SK-N-SH (cell line): ENCODE measurements around the gene RER1. TPM values are rescaled to one million over a fixed set of nuclear protein-coding genes. Genes with fewer than 3 reads are reported as not detected.
"Not testable (repeated sequence)": the region's sequence is repeated elsewhere in the genome, so short reads cannot be mapped to it uniquely, and the experiment has no call there.

ENCODE experiments used
- CTCF ChIA-PET: fragments of 300-600, 350-600 bp; formaldehyde crosslinking; extraction: SDS; loops from one replicate; lab custom pipeline; 2021; lab: Yijun Ruan, JAX
- POLR2A ChIA-PET: fragments of 350-600 bp; sonication (Branson Sonifier 250); formaldehyde crosslinking; extraction: SDS; loops from one replicate; lab custom pipeline; 2020; ENCODE audit warnings: antibody characterized with exemption, inconsistent platforms; lab: Yijun Ruan, JAX
- DNase-seq: peaks from one replicate; pipeline ENCODE4 v3.0.0; 2012
- H2AFZ ChIP-seq: fragments of 200-600 bp; sonication (generic); 2 replicates; pipeline ENCODE4 v1.8.1; 2016; ENCODE audit warnings: antibody characterized with exemption, mild to moderate bottlenecking, low read depth
- H3F3A ChIP-seq: fragments of 200-600 bp; sonication (generic); replicated peaks from 2 replicates; pipeline ENCODE3; 2016; ENCODE audit warnings: antibody characterized with exemption, mild to moderate bottlenecking; ENCODE audit not compliant: insufficient read depth
- H3K27ac ChIP-seq, 2 experiments: fragments of 200-500 bp in 1 of 2; fragments of 200-600 bp in 1 of 2; sonication (Bioruptor generic) in 1 of 2; sonication (generic), shearing (Covaris generic) in 1 of 2; 2 replicates each; pipeline versions ENCODE4 v1.5.1 to v1.6.1; 2014 to 2016; ENCODE audit warnings: low read depth in 2 of 2, inconsistent platforms in 1 of 2, low read length in 1 of 2, mild to moderate bottlenecking in 1 of 2, mixed read lengths in 1 of 2
- H3K27me3 ChIP-seq: fragments of 200-600 bp; sonication (generic), shearing (Covaris generic); 2 replicates; pipeline ENCODE4 v1.6.1; 2016; ENCODE audit warnings: mixed run types; ENCODE audit not compliant: insufficient read depth
- H3K36me3 ChIP-seq, 2 experiments: fragments of 200-500 bp in 1 of 2; fragments of 200-600 bp in 1 of 2; sonication (Bioruptor generic) in 1 of 2; sonication (generic) in 1 of 2; replicated peaks in 1 of 2; 2 replicates each; pipeline versions ENCODE3 to v1.5.1; 2014 to 2016; ENCODE audit warnings: low read length in 1 of 2, mild to moderate bottlenecking in 1 of 2; ENCODE audit not compliant: insufficient read depth in 2 of 2, control insufficient read depth in 1 of 2
- H3K4me1 ChIP-seq, 2 experiments: fragments of 200-500 bp in 1 of 2; fragments of 200-600 bp in 1 of 2; sonication (Bioruptor generic) in 1 of 2; sonication (generic), shearing (Covaris generic) in 1 of 2; 2 replicates each; pipeline versions ENCODE4 v1.5.1 to v1.6.1; 2014 to 2016; ENCODE audit warnings: low read depth in 1 of 2, low read length in 1 of 2, mixed run types in 1 of 2; ENCODE audit not compliant: insufficient read depth in 2 of 2, control insufficient read depth in 1 of 2
- H3K4me2 ChIP-seq: fragments of 200-600 bp; sonication (generic), shearing (Covaris generic); 2 replicates; pipeline ENCODE4 v1.6.1; 2017; ENCODE audit warnings: mixed run types
- H3K4me3 ChIP-seq, 2 experiments: fragments of 200-500 bp in 1 of 2; fragments of 200-600 bp in 1 of 2; sonication (Bioruptor generic) in 1 of 2; sonication (generic), shearing (Covaris generic) in 1 of 2; 2 replicates each; pipeline versions ENCODE4 v1.5.1 to v1.8.1; 2014 to 2016; ENCODE audit warnings: low read depth in 2 of 2, inconsistent platforms in 1 of 2, low read length in 1 of 2, mild to moderate bottlenecking in 1 of 2, mixed read lengths in 1 of 2, moderate library complexity in 1 of 2
- H3K79me2 ChIP-seq: fragments of 200-600 bp; sonication (generic); 2 replicates; pipeline ENCODE4 v1.8.1; 2017; ENCODE audit warnings: mild to moderate bottlenecking; ENCODE audit not compliant: insufficient read depth
- H3K9ac ChIP-seq: fragments of 200-600 bp; sonication (generic); 2 replicates; pipeline ENCODE4 v1.6.1; 2017; ENCODE audit warnings: mixed run types
- H3K9me2 ChIP-seq: fragments of 200-600 bp; sonication (generic); 2 replicates; pipeline ENCODE4 v1.6.1; 2017; ENCODE audit warnings: mixed run types
- H3K9me3 ChIP-seq: fragments of 200-600 bp; sonication (generic); 2 replicates; pipeline ENCODE4 v1.6.1; 2017; ENCODE audit warnings: mixed run types, mild to moderate bottlenecking, moderate library complexity
- H4K20me1 ChIP-seq: fragments of 200-600 bp; sonication (generic); 2 replicates; pipeline ENCODE4 v1.6.1; 2017; ENCODE audit warnings: mild to moderate bottlenecking, mixed run types; ENCODE audit not compliant: insufficient read depth
- EP300 ChIP-seq, 2 experiments: IDR thresholded peaks; 2 replicates each; pipeline versions ENCODE4 v1.4.0 to v1.6.1; 2012; ENCODE audit warnings: borderline replicate concordance in 1 of 2, low read depth in 1 of 2, low read length in 1 of 2
- EZH2phosphoT487 ChIP-seq: fragments of 200-600 bp; sonication (generic); IDR thresholded peaks from 2 replicates; pipeline ENCODE4 v1.6.1; 2017; ENCODE audit warnings: low read depth, mixed run types, mild to moderate bottlenecking, antibody characterized with exemption, moderate library complexity, borderline replicate concordance
- FOSL2 ChIP-seq: IDR thresholded peaks from 2 replicates; pipeline ENCODE4 v1.4.0; 2012; ENCODE audit warnings: low read depth, mild to moderate bottlenecking, moderate library complexity, borderline replicate concordance
- JUND ChIP-seq: IDR thresholded peaks from 2 replicates; pipeline ENCODE4 v1.4.0; 2012
- MEF2A ChIP-seq: IDR thresholded peaks from 2 replicates; pipeline ENCODE4 v1.4.0; 2012; ENCODE audit warnings: low read depth, borderline replicate concordance
- MXI1 ChIP-seq: IDR thresholded peaks from 2 replicates; pipeline ENCODE4 v1.6.1; 2012; ENCODE audit warnings: mild to moderate bottlenecking, low read depth, low read length, improper control_type of control experiment
- NFIC ChIP-seq: IDR thresholded peaks from 2 replicates; pipeline ENCODE4 v1.4.0; 2012; ENCODE audit warnings: borderline replicate concordance
- PBX3 ChIP-seq: IDR thresholded peaks from 2 replicates; pipeline ENCODE4; 2012
- RCOR1 ChIP-seq: fragments of 150-350 bp; IDR thresholded peaks from 2 replicates; pipeline ENCODE4 v1.6.1; 2017; ENCODE audit warnings: antibody characterized with exemption, low read length
- RFX5 ChIP-seq: IDR thresholded peaks from 2 replicates; pipeline ENCODE4 v1.6.1; 2012; ENCODE audit warnings: mild to moderate bottlenecking, improper control_type of control experiment, low read length
- TCF12 ChIP-seq: IDR thresholded peaks from 2 replicates; pipeline ENCODE4 v1.4.0; 2012
- USF2 ChIP-seq: fragments of 150-350 bp; IDR thresholded peaks from 2 replicates; pipeline ENCODE4 v1.6.1; 2017; ENCODE audit warnings: antibody characterized with exemption, low read length, low read depth, borderline replicate concordance
- WGBS: methylation state at CpG from one replicate; pipeline ENCODE4 v1.1.6; 2017; ENCODE audit warnings: low lambda C conversion rate; 5-methylcytosine and 5-hydroxymethylcytosine counted together
- polyA plus RNA-seq, 3 experiments: library from polyadenylated mRNA; depleted of rRNA; stranded (reverse); fragments of >200 nt; gene quantifications; 2 replicates each; pipeline ENCODE4 v1.2.3, GENCODE V29; 2012

RER1 gene
- polyA plus RNA-seq, 1 of the 3 experiments (the other 2 are of a cell fraction), result 181 TPM

- no peak for TF ChIP-seq RFX5
Measured at GRCh38 chr1:2439369-2439768, 47.7 kb downstream of the RER1 start (continued).

GRCh38 chr1:2440346-2440745, 48.7 kb downstream of the RER1 start:
- not testable (repeated sequence) for H3K27me3 ChIP-seq, H3K4me1 ChIP-seq
- WGBS, result 85% methylated on average over 19 of the region's 23 CpGs

GRCh38 chr1:2441746-2442145, 50.1 kb downstream of the RER1 start:
- no peak overlapping the region for H2AFZ ChIP-seq
- CTCF ChIA-PET, result interaction anchor here (1.1 to 2.6 kb wide), 6 partner anchors 10 to 106 kb away, joined by 3 to 13 read pairs (median 4); no protein-coding TSS in a partner anchor

More at GRCh38 chr1:2440346-2440745, 48.7 kb downstream of the RER1 start:
- DNase-seq, H3K9ac ChIP-seq, H3K27ac ChIP-seq, H3K36me3 ChIP-seq, H3K9me2 ChIP-seq, H3K4me3 ChIP-seq, H2AFZ ChIP-seq, H3K79me2 ChIP-seq, H4K20me1 ChIP-seq, POLR2A ChIA-PET, H3K9me3 ChIP-seq, H3F3A ChIP-seq, H3K4me2 ChIP-seq: not testable (repeated sequence)
- CTCF ChIA-PET, result interaction anchor here (2.1 to 2.6 kb wide), 2 partner anchors 9 to 20 kb away, joined by 6 to 13 read pairs; no protein-coding TSS in a partner anchor

More at GRCh38 chr1:2441746-2442145, 50.1 kb downstream of the RER1 start:
- POLR2A ChIA-PET, result interaction anchor here (1.0 kb wide), 1 partner anchor 11 kb away, joined by 3 read pairs; no protein-coding TSS in a partner anchor
- TF ChIP-seq MXI1 (no peak), PBX3 (no peak), EP300 (IDR thresholded peaks at IDR 0.05; ENCODE audit: borderline replicate concordance in 1 of 2, low read depth in 1 of 2, low read length in 1 of 2) (no peak), JUND (no peak), RCOR1 (no peak), EZH2phosphoT487 (no peak), FOSL2 (no peak), USF2 (no peak), NFIC (no peak), TCF12 (no peak), MEF2A (no peak)
- Histone ChIP-seq H3K27me3 (peaks cover 9% of the 10 kb centered on the region; the same call in 1 of the 2 replicates), H3K4me1 (no peaks in the 10 kb centered on the region), H4K20me1 (no peaks in the 10 kb centered on the region), H3K9me2 (no peaks in the 10 kb centered on the region), H3F3A (no peaks in the 10 kb centered on the region), H3K9me3 (no peaks in the 10 kb centered on the region), H3K4me3 (no peak overlapping the region), H3K79me2 (no peaks in the 10 kb centered on the region), H3K9ac (no peak overlapping the region), H3K27ac (no peak overlapping the region), H3K4me2 (no peak overlapping the region), H3K36me3 (no peaks in the 10 kb centered on the region)
- 27% methylated on average over 6 of the region's 13 CpGs for WGBS
- no peak for DNase-seq
